NCI-H748 (cell line): ENCODE measurements around the gene SIGLEC5.

Experiments used
- DNase-seq: peaks from one replicate; lab custom pipeline; 2025; ENCODE audit not compliant: unreplicated experiment; lab: John Stamatoyannopoulos, UW

Gene SIGLEC5

DNA sequence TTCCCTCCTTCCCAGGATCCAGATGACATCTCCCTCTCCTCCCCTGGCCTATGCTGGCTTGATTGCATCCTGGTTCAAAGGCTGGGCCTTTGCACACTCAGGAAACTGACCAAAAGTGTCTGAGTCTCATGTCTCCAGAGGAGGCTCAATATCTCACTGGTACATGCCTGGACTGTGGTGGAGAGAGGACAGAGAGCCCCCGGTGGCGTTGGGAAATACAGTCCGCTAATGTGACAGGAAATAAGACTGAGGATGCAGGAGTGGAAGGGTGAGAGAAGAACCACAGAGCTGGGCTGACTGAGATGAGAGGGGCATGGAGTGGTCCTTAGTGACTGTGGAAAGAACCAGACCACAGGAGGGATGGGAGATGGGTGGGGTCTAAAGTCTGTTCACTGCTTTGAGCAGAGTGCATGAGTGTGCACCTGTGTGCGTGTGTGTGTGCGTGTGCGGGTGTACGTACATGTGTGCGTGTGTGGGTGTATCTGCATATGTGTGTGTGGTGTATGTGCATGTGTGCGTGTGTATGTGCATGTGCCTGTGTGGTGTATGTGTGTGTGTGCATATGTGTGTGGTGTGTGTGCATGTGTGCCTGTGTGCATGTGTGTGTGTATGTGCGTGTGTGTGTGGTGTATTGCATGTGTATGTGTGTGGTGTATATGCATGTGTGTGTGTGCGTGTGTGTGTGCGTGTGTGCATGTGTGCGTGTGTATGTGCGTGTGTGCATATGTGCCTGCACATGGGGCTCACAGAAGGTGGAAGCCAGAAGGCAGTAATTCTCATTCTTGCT is 1.9 kb downstream of the SIGLEC5 start:
- no peak for DNase-seq

DNA sequence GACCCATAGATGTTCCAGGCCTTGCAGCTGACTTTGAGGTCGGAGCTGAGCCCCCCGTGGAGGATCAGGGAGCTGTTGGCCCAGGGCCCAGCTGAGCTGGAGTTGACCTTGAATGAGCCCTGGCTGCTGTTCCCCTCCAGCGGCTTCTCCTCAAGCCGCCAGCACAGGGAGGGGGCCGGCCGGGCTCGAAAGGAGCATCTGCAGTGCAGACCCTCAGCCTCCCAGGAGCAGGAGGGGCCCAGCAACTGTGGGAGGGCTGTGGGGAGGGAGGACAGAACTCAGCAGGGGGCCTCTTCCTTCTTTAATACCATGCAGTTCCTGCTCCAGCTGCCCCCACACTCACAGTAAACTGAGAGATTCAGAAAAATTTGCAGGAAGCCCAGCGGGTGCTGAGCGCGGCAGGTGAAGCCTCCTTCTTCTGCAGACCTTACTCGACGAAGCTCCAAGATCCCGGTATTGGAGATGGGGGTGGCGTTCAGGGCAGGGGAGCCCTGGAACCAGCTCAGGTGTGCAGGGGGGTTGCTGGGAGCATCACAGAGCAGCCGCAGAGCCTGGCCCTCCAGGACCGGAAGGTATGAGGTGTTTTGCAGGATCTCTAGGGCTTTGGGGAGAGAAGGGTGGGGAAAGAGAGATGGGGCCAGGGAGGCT is 2.6 kb downstream of the SIGLEC5 start:
- no peak for DNase-seq

DNA sequence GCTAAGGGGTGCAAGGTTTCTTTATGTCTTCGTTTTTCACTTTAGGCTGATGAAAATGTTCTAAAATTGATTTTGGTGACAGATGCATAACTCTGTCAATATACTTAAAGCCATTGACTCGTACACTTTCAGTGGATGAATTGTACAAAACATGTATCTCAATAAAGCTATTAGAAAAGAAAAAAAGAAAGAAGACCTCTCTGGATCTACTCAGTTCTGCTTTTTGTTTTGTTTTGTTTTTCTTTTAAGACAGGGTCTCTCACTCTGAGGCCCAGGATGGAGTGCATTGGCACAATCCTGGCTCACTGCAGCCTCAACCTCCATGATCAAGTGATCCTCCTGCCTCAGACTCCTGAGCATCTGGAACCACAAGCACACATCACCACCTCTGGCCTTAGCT is 3.5 kb downstream of the SIGLEC5 start:
- no peak for DNase-seq

DNA sequence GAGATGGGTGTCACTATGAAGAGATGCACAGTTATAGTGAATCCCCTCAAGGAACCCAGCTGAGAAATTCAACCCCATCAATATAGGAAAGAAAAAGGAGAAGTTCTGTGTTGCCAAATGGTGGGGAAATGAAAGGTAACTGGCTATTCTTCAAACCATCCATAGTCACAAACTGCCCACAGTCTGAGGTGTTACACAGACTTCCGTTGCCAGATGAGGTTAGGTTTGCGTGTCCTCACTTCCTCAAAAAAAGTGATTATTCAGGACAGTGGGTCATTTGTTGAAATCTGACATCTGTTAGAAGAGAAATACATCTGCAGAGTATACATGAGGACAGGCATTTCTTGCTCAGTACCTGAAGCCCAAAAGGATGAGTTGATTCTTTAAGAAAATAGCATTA is 9.0 kb downstream of the SIGLEC5 start:
- no peak for DNase-seq

DNA sequence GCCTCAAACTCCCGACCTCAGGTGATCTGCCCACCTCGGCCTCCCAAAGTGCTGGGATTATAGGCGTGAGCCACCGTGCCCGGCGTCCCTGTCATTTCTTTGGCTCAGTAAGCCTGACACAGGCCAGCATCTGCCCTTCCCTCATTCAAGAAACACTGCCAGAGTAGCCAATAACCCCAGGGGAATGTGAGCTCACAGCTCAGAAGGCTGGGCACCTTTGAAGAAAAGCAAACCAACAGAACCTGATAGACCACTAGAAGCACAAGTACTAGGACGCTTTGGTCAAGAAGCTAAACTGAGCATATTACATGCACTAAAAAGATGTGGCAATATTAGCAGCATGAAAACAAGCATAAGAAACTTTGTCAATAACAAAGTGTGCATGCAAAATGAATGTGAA is 14.2 kb downstream of the SIGLEC5 start:
- DNase-seq: no peak

DNA sequence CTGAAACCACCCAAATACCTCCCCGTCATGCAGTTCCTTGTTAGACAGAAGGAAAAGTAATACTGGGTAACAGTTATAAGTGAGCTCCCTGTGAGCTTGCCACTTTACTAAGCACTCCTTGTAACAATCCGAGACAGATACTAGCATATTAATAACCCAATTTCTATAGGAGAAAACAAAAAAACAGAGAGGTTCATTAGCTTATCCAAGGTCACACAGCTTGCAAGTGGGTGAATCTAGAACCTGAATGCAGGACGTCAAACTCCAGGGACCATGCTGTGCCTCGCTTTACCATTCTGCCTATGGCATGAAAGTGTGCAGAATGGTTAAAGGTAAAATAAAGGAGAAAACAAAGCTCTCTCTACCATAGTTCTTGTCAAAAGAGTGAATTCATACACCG is 15.4 kb downstream of the SIGLEC5 start:
- no peak for DNase-seq

DNA sequence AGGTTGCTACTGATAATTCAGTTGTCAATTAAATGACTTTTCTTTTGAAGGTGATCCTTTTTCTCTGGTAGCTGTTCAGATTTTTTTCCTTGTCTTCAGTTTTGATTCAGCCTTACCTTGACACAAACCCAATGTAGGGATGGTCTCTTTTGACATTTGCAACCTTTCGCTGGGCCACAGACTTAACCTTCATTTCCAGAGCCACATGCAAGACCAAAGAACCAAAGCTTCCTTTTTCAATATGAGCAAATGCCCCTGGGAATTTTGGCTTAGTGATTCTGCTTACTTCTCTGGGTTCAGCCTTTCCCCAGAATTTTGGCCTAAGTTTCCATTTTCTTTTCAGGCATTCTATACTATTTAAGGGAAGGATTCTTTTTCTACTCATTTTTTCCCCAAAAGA is 19.6 kb downstream of the SIGLEC5 start:
- no peak for DNase-seq

DNA sequence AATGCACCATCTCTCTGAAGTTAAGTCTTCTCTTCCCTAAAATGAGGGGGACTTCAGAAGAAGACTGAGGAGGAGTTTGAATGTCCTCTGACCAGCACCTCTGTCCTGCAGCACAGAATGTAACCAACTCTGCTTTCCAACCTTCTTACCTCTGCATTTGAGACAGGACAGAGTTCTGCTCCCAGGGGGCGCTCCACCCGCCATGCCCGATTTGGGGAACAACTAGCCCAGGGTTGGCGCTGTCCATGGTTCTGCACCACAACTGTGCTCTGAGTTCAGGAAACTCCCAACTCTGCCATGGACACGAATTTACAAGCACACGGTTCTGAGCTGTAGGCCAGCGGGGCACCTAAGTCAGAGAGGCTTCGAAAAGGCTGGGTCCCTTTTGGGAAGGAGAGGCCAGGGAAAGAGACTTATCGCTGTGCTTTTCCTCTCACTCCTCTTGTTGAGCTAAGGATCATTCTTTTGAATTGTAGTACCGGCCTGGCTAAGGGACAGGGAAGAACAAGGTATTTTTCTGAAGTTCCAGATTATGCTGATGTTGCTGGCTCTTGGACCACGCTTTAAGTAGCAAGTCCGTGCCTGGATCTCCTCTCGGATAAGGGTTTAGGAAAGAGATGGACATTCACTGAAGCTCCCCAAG is 22.2 kb downstream of the SIGLEC5 start:
- no peak for DNase-seq

DNA sequence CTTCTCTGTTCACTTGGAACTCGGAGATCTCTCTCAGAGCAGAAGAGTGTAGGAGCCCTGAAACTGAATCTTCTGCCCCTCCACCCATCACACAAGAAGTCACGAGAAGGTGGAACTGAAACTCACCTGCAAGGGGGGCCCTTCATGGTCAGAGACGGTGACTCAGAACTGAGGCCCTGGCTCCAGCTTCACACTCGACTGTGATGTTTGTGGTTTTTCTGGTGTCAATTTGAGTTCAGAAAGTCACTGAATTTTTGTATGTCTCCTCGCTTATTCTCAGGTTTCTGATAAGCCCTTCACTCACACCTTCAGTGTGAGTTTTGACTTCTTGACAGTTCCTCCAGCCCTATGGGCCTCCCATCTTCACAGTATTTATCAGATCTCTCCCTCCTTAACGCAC is 23.1 kb downstream of the SIGLEC5 start:
- no peak for DNase-seq

DNA sequence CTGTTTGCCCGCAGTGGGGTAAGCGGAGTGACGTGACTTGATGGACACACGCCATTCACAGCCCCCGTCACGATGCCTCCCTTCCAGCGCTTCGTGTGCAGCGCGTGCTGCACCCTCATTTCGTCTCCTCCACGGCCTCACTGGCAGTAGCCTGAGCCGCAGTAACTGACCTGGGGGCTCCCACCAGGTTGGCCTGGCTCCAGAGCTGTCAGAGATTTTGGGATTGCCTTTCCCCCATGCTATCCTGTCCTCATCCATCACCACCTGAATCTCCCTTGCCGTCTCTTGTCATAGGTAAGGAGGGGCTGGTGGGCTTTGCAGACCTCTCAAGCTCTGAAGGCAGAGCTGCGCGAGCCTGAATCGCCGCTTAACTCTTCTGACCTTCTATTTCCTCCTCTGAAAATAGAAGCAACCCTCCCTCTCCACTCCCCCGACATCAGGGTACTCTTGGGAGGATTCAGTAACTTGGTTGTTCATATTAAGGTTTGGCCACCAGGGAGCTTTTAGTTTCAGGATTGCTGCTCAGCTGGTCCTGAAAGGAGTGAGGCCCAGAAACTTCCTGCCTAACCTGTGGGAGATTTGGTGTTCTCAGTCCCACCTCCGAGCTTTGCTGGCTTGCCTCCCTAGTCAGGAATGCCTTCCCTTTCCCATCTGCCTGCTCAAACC is 27.9 kb downstream of the SIGLEC5 start:
- DNase-seq: no peak

DNA sequence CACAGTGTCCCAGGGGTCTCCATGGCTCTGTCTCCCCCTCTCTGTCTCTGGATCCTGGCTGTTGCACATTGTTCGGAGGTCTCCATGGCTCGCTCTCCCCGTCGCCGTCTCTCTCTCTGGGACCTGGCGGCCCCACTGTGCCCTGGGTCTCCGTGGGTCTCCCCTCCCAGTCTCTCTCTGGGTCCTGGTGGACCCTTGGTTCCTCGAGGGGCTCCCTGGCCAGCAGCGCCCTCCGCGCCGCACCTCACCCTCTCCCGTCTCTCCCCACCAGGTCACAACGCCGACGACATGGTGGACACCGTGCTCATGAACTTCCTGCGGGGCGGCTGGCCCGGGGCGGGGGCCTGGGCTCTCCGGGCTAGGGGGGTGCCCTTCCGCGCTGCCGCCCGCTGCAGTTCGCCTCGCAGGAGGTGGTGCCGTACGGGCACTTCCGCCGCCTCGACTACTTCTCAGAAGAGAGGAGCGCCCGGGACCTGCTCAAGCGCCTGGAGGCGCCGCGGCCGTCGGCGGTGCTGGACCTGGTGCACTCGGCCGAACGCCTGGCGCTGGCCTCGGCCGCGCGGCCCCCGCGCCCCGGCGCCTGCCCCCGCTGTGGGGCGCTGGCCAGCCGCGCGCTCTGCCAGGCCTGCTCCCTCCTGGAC is 29.1 kb downstream of the SIGLEC5 start:
- no peak for DNase-seq

DNA sequence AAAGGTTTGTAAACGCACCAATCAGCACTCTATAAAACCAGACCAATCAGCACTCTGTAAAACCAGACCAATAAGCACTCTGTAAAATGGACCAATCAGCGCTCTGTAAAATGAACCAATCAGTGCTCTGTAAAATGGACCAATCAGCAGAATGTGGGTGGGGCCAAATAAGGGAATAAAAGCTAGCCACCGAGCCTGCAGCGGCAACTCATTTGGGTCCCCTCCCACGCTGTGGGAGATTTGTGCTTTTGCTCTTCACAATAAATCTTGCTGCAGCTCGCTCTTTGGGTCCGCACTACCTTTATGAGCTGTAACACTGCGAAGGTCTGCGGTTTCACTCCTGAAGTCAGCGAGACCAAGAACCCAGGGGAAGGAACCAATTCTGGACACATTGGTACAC is 31.1 kb downstream of the SIGLEC5 start:
- DNase-seq: no peak

DNA sequence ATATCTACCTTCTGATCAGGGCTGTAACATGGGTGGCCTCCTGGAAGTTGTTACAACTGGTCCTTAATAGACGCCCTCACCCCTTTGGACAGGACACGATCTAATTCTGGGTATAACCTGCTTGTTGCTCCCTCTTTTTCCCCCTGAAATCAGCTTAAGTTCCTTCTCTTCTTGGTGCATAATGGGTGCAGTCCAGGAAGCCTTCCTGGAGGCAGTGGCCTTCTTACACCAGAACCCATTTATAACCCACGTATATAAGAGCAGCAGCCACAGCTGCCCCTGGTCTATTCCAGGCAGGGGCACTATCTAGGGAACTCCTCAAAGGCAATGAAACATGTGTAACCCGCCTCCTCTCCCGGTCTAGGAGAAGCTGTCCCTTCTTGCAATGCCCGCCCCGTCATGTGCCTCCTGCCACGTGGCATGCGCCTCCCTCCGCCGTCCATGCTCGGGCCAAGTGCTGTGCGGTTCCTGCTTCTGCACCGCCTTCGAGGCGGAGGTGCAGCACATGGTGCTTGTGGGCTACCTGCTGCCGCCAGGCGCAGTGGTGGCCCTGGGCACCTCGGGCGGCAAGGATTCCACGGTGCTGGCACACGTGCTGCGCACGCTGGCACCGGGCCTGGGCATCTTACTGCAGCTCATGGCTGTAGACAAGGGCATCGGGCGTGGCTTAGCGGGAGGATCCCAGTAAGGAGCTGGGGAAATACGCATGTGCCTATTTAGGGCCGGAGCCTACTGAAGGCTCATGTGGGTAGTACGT is 31.9 kb downstream of the SIGLEC5 start:
- no peak for DNase-seq

DNA sequence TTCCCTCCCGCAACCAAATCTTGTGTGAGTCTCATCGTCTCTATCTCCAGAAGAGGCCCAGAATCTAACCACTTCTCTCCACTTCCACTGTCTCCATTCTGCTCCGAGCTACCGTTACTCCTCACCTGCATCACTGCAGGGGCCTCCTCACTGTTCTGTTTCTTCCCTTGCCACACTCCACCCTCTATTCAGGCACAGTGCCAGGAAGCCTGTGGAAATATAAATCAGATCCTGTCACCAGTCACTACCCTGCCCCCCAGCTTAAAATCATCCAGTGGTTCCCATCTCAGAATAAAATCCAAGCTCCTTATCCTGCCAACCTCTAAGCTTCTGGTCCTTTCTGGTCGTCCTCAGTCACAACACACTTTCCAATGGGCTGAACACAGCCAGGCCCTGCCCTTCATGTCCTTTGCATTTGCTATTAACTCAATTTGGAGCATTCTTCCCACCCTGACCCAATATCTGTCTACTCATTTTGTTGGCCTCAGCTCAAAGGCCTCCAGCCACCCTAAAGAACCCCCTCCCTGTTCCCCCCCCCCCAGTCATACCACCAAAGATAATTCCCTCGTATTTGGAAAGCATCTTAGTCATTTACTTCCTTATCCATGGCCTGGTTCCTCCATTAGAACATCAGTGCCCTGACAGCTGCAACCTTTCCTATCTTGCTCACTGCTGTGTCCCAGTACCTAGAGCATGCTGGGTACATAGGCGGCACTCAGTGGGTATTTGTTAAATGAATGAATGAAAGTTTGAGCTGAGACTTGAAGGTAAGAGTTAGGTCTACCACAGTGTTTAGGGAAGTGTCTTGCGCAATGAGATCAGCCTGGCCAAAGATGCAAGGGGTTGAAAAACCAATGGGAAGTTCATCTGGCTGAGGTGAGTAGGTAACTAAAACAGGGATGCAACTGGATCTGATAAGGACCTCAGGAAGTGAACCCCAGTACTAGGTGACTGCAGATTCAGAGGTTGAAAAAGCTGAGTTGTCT is 34.7 kb downstream of the SIGLEC5 start:
- DNase-seq: no peak

DNA sequence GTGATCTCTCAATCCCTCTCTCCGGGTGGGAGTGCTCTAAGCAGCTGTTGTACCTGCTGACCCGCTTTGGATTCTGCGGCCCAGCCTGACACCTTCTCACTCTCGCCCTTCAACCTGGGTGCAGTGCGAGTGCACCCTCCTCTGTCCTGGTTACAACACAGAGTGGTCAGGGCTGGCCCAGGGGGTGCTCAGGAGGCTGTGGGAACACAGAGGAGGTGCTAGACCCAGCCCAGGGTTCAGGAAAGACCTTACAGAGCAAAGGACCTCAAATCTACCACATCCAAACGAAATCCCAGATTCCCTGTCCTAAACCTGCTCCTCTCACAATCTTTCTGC is 35.5 kb downstream of the SIGLEC5 start:
- DNase-seq: no peak

DNA sequence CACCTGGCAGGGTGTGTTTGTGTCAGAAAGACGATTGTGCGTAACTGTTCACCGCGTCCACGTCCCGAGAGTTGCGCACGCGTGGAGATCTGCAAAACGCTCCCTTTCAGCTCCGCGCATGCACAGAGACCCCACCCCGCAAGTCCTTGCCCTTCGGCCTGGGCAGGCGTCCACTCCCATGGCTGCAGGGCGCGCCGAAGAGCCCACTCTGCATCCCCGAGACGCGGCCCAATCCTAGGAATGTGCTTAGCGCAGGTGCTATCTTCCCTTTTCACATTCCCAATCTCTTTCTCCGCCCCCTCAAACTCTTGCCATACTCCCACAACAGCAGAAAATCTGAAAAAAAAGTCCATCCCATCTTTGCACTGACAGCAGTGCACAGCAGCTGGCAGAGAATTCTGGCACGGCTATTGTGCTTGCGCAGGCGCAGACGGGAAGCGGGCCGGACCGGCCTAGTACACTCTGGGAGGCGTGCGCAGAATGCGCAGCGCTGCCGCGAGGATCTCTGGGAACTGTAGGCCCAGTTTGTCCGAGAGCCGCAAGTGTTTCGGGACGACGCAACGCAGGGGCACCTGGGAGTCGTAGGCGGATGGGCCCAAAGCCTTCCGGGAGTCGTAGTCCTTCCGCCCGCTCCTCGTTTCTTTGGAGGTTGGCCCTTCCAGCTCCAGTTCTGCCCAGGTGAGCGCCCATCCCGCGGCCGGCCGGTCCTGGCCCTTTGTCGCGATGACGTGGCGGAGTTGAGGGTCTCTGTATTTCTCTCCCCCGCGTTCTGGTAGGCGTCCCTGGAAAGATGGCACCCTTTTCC is 36.0 kb downstream of the SIGLEC5 start:
- peak; percentile 99 for DNase-seq

DNA sequence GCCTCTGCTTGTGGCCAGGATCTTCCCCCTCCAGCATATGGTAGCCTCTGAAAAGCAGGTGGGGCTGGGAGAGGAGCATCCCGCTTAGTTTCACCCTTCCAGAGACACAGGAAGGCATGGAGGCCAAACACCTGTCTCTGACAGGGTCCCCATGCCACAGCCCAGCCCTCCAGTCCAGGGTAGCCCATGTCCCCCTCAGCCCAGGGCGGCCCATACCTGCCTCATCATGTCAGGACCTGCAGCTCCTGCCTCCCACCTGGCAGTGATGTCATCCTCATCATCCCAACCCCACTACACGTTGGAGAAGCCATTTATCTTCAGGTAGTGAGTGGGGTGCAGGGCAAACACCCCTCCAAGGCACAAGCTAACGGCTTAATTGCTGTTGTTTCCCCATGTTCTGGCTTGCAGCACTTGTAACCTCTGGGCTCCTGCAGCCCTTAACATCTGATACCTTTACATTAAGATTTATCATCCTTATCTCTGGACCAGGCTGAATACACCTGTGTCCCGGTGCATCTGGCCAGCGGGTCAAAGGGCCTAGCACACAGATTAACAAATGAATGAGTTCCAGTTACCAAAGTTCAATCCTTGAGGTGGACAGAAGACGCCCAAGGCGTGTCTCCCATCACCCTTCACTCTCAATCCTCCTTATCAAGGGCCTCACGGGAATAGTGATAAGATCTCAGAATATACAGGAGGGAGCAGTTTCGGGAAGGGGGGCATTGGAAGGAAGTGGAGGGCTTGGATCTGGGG is 36.9 kb downstream of the SIGLEC5 start:
- DNase-seq: peak; percentile 21

DNA sequence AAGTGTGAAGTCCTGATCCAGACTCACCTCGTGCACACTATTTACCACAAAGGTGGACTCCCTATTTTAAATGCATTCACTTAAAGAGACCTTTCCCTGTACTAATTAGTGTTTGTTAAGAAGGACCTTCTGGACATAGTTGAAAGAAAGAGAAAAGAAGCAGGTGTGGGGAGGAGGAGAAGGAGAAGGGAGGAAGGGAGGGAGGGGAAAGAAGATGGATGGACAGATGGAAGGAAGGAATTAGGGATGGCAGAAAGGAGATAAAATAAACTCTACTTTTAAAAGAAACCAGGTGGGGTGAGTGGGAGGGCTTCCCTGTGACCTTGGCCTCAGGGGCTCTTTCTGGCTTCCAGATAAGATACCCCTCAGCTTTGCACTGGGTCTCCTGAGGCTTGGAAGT is 37.7 kb downstream of the SIGLEC5 start:
- DNase-seq: no peak
